GM23338 (cell line): ENCODE data around the gene GPC6. TPM values are rescaled to one million over a fixed set of nuclear protein-coding genes. Genes with fewer than 3 reads are reported as not detected.

Source experiments
- ATAC-seq: fragments of 200-7000 bp; cut with Tn5 transposase; 3 replicates; pipeline ENCODE4 v1.9.1; 2020
- DNase-seq: peaks from one replicate; pipeline ENCODE4 v3.0.0-alpha.2; 2015; ENCODE audit warnings: low spot score
- H2AFZ ChIP-seq: fragments of 200-600 bp; sonication (generic); 2 replicates; pipeline ENCODE4 v1.8.0; 2016; ENCODE audit warnings: antibody characterized with exemption, mild to moderate bottlenecking, moderate library complexity
- H3F3A ChIP-seq: fragments of 200-600 bp; sonication (generic); replicated peaks from 2 replicates; pipeline ENCODE4 v1.8.0; 2017; ENCODE audit warnings: antibody characterized with exemption, mixed run types, low read depth
- H3K27ac ChIP-seq: fragments of 200-600 bp; sonication (generic); 2 replicates; pipeline ENCODE4 v1.6.1; 2016; ENCODE audit warnings: low read depth
- H3K27me3 ChIP-seq: fragments of 200-600 bp; sonication (generic); 2 replicates; pipeline ENCODE4 v1.8.0; 2016; ENCODE audit warnings: mild to moderate bottlenecking, mixed run types, moderate library complexity; ENCODE audit not compliant: insufficient read depth
- H3K36me3 ChIP-seq: fragments of 200-600 bp; sonication (generic); 2 replicates; pipeline ENCODE4 v1.8.0; 2016; ENCODE audit warnings: mild to moderate bottlenecking; ENCODE audit not compliant: insufficient read depth
- H3K4me1 ChIP-seq: fragments of 200-600 bp; sonication (generic); 2 replicates; pipeline ENCODE4 v1.8.0; 2016; ENCODE audit warnings: mild to moderate bottlenecking, moderate library complexity; ENCODE audit not compliant: insufficient read depth
- H3K4me2 ChIP-seq: fragments of 200-600 bp; sonication (generic); 2 replicates; pipeline ENCODE4 v1.7.1; 2017; ENCODE audit warnings: mixed run types
- H3K4me3 ChIP-seq: fragments of 200-600 bp; sonication (generic); 2 replicates; pipeline ENCODE4 v1.6.1; 2016; ENCODE audit warnings: mixed run types
- H3K79me2 ChIP-seq: fragments of 200-600 bp; sonication (generic); replicated peaks from 2 replicates; pipeline ENCODE4 v1.8.0; 2017; ENCODE audit warnings: mild to moderate bottlenecking; ENCODE audit not compliant: insufficient read depth
- H3K9me2 ChIP-seq: fragments of 200-600 bp; sonication (generic); 2 replicates; pipeline ENCODE4 v1.8.0; 2017; ENCODE audit not compliant: insufficient read depth
- H4K20me1 ChIP-seq: fragments of 200-600 bp; sonication (generic); replicated peaks from 2 replicates; pipeline ENCODE4 v1.8.0; 2017; ENCODE audit warnings: mild to moderate bottlenecking; ENCODE audit not compliant: insufficient read depth
- H3K27ac Mint-ChIP-seq: 2 replicates; pipeline ENCODE4 v1.8.0; 2020; ENCODE audit warnings: inconsistent platforms, mild to moderate bottlenecking, moderate library complexity, mixed read lengths
- H3K27me3 Mint-ChIP-seq: 3 replicates; pipeline ENCODE4 v1.8.0; 2022; ENCODE audit warnings: low read depth, mild to moderate bottlenecking, moderate library complexity, mixed read lengths, inconsistent platforms; ENCODE audit not compliant: insufficient read depth, poor library complexity
- H3K36me3 Mint-ChIP-seq: 3 replicates; pipeline ENCODE4 v1.8.0; 2021; ENCODE audit warnings: low read depth, mild to moderate bottlenecking, inconsistent platforms, moderate library complexity, mixed read lengths
- H3K4me1 Mint-ChIP-seq: 3 replicates; pipeline ENCODE4 v1.8.0; 2020; ENCODE audit warnings: mild to moderate bottlenecking, inconsistent platforms, mixed read lengths
- H3K4me3 Mint-ChIP-seq: 3 replicates; pipeline ENCODE4 v1.8.0; 2021; ENCODE audit warnings: moderate library complexity, mild to moderate bottlenecking, inconsistent platforms, mixed read lengths
- H3K9me3 Mint-ChIP-seq: 3 replicates; pipeline ENCODE4 v1.8.0; 2020; ENCODE audit warnings: moderate library complexity, mild to moderate bottlenecking, inconsistent platforms, mixed read lengths
- JUNB ChIP-seq: IDR thresholded peaks from one replicate; pipeline ENCODE4 v1.6.1; 2016; ENCODE audit warnings: antibody characterized with exemption; ENCODE audit not compliant: unreplicated experiment
- ZNF331 ChIP-seq: fragments of 250-450 bp; sonication (Bioruptor Pico); IDR thresholded peaks from 2 replicates; pipeline ENCODE4 v1.5.0; 2020; ENCODE audit warnings: low read depth, mild to moderate bottlenecking, moderate library complexity
- polyA plus RNA-seq: library from polyadenylated mRNA; unstranded; fragments of >200 nt; fragmentation: Nextera tagmentation; extraction: Ambion mirVana; gene quantifications from 2 replicates; pipeline ENCODE4 v1.2.1, GENCODE V29; 2016
- total RNA-seq: library from RNA; depleted of rRNA; stranded (reverse); fragments of >200 nt; shearing (Covaris generic); gene quantifications from 2 replicates; pipeline ENCODE4 v1.2.3, GENCODE V29; 2014
- TF ChIP-seq, protein P1 (sequence below): fragments of 250-450 bp; sonication (Bioruptor Pico); IDR thresholded peaks from 2 replicates; pipeline ENCODE4 v1.5.0; 2020; ENCODE audit warnings: mild to moderate bottlenecking, moderate library complexity
- TF ChIP-seq, protein P2 (sequence below), 2 experiments: fragments of 200-600 bp in 1 of 2; sonication (generic) in 1 of 2; conservative IDR thresholded peaks; 2 replicates each; pipeline versions ENCODE4 v1.5.1 to v1.6.1; 2016 to 2017; ENCODE audit warnings: antibody characterized with exemption in 2 of 2, low read depth in 2 of 2, mild to moderate bottlenecking in 2 of 2, moderate library complexity in 1 of 2

The GPC6 gene
- total and polyA plus RNA-seq, 2 experiments from 2014 or later = 6.4 to 28.6 TPM

DNA sequence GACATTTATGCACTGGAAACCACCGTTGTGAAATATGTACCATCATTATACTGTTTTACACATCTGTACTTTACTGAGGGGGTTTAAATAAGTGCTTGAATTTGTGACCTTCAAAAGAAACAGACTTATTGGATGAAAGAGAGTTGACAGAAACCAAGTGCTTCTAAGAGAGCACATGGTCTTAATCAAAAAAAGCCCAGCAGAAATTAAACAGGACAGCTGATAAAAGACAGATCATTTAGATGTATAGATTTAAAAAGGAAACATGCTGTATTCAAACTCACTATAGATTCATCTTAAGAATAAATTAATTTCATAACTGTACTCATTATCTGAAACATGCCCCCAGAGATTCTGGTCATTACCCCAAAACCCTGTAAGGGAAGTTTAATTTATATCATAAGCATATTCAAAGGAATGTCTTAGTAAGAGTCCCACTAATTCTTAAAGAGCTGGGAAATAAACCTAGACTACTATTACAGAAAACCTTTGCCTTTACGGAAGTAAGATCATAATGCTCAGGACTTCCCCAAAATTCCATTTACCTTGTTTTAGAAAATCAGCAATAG is 831.1 kb downstream of the GPC6 start:
- Histone ChIP-seq H4K20me1 (no peaks in the 10 kb centered on the region), H3K4me1 (no peaks in the 10 kb centered on the region), H3K4me3 (no peak overlapping the region), H2AFZ (no peak overlapping the region), H3K9me2 (no peaks in the 10 kb centered on the region), H3K4me2 (no peak overlapping the region), H3K27ac (no peak overlapping the region), H3K27me3 (no peaks in the 10 kb centered on the region), H3K36me3 (no peaks in the 10 kb centered on the region), H3K79me2 (no peaks in the 10 kb centered on the region), H3F3A (no peaks in the 10 kb centered on the region)
- Mint-ChIP-seq H3K4me1 (no peaks in the 10 kb centered on the region), H3K36me3 (no peaks in the 10 kb centered on the region), H3K27me3 (no peaks in the 10 kb centered on the region), H3K9me3 (no peaks in the 10 kb centered on the region), H3K4me3 (no peak overlapping the region), H3K27ac (no peak overlapping the region)
- TF ChIP-seq, protein P1, sequence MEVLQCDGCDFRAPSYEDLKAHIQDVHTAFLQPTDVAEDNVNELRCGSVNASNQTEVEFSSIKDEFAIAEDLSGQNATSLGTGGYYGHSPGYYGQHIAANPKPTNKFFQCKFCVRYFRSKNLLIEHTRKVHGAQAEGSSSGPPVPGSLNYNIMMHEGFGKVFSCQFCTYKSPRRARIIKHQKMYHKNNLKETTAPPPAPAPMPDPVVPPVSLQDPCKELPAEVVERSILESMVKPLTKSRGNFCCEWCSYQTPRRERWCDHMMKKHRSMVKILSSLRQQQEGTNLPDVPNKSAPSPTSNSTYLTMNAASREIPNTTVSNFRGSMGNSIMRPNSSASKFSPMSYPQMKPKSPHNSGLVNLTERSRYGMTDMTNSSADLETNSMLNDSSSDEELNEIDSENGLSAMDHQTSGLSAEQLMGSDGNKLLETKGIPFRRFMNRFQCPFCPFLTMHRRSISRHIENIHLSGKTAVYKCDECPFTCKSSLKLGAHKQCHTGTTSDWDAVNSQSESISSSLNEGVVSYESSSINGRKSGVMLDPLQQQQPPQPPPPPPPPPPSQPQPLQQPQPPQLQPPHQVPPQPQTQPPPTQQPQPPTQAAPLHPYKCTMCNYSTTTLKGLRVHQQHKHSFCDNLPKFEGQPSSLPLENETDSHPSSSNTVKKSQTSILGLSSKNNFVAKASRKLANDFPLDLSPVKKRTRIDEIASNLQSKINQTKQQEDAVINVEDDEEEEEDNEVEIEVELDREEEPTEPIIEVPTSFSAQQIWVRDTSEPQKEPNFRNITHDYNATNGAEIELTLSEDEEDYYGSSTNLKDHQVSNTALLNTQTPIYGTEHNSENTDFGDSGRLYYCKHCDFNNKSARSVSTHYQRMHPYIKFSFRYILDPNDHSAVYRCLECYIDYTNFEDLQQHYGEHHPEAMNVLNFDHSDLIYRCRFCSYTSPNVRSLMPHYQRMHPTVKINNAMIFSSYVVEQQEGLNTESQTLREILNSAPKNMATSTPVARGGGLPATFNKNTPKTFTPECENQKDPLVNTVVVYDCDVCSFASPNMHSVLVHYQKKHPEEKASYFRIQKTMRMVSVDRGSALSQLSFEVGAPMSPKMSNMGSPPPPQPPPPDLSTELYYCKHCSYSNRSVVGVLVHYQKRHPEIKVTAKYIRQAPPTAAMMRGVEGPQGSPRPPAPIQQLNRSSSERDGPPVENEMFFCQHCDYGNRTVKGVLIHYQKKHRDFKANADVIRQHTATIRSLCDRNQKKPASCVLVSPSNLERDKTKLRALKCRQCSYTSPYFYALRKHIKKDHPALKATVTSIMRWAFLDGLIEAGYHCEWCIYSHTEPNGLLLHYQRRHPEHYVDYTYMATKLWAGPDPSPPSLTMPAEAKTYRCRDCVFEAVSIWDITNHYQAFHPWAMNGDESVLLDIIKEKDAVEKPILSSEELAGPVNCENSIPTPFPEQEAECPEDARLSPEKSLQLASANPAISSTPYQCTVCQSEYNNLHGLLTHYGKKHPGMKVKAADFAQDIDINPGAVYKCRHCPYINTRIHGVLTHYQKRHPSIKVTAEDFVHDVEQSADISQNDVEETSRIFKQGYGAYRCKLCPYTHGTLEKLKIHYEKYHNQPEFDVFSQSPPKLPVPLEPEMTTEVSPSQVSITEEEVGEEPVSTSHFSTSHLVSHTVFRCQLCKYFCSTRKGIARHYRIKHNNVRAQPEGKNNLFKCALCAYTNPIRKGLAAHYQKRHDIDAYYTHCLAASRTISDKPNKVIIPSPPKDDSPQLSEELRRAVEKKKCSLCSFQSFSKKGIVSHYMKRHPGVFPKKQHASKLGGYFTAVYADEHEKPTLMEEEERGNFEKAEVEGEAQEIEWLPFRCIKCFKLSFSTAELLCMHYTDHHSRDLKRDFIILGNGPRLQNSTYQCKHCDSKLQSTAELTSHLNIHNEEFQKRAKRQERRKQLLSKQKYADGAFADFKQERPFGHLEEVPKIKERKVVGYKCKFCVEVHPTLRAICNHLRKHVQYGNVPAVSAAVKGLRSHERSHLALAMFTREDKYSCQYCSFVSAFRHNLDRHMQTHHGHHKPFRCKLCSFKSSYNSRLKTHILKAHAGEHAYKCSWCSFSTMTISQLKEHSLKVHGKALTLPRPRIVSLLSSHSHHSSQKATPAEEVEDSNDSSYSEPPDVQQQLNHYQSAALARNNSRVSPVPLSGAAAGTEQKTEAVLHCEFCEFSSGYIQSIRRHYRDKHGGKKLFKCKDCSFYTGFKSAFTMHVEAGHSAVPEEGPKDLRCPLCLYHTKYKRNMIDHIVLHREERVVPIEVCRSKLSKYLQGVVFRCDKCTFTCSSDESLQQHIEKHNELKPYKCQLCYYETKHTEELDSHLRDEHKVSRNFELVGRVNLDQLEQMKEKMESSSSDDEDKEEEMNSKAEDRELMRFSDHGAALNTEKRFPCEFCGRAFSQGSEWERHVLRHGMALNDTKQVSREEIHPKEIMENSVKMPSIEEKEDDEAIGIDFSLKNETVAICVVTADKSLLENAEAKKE = no peak
- no peak for TF ChIP-seq ZNF331
- TF ChIP-seq, protein P2, sequence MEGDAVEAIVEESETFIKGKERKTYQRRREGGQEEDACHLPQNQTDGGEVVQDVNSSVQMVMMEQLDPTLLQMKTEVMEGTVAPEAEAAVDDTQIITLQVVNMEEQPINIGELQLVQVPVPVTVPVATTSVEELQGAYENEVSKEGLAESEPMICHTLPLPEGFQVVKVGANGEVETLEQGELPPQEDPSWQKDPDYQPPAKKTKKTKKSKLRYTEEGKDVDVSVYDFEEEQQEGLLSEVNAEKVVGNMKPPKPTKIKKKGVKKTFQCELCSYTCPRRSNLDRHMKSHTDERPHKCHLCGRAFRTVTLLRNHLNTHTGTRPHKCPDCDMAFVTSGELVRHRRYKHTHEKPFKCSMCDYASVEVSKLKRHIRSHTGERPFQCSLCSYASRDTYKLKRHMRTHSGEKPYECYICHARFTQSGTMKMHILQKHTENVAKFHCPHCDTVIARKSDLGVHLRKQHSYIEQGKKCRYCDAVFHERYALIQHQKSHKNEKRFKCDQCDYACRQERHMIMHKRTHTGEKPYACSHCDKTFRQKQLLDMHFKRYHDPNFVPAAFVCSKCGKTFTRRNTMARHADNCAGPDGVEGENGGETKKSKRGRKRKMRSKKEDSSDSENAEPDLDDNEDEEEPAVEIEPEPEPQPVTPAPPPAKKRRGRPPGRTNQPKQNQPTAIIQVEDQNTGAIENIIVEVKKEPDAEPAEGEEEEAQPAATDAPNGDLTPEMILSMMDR (conservative IDR thresholded peaks at IDR 0.05; ENCODE audit: low read depth in 2 of 2) = no peak
- TF ChIP-seq JUNB = no peak
- no peak for ATAC-seq
- DNase-seq = no peak
